Mesenteric fat pad (tissue), 1 donor: ENCODE results near the gene CDK13. TPM values are rescaled to one million over a fixed set of nuclear protein-coding genes. Genes with fewer than 3 reads are reported as not detected.

Experiments
- DNase-seq: peaks from one replicate; pipeline ENCODE4 v3.0.0-alpha.2; 2020; ENCODE audit warnings: low spot score
- total RNA-seq: library from RNA; stranded (reverse); fragmentation: NEBNext Ultra II Directional; extraction: Animal tissue kit (Norgen Biotek cat#: 25700); gene quantifications from one replicate; pipeline ENCODE4 v1.2.1, GENCODE V29; 2021
- donor health status: DM: yes; HTN: yes; CAD: no.

CDK13 gene
- total RNA-seq, 1 donor from 2014 or later: 44.4 TPM

GRCh38 chr7:40008223-40008815 lies 58.3 kb downstream of the CDK13 start:
- DNase-seq: no peak

GRCh38 chr7:40009301-40009700 lies 59.2 kb downstream of the CDK13 start:
- no peak for DNase-seq

DNA sequence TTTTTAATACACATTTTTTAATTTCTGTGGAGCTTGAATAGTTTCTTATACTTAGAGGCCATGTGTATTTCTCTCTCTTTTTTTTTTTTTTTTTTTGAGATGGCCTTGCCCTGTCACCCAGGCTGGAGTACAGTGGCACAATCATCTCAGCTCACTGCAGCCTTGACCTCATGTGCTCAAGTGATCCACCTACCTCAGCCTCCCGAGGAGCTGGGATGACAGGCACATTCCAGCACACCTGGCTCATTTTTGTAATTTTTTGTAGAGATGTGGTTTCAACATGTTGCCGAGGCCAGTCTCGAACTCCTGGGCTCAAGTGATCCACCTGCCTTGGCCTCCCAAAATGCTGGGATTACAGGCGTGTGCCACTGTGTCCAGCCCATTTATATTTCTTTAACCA lies 64.3 kb downstream of the CDK13 start:
- no peak for DNase-seq

DNA sequence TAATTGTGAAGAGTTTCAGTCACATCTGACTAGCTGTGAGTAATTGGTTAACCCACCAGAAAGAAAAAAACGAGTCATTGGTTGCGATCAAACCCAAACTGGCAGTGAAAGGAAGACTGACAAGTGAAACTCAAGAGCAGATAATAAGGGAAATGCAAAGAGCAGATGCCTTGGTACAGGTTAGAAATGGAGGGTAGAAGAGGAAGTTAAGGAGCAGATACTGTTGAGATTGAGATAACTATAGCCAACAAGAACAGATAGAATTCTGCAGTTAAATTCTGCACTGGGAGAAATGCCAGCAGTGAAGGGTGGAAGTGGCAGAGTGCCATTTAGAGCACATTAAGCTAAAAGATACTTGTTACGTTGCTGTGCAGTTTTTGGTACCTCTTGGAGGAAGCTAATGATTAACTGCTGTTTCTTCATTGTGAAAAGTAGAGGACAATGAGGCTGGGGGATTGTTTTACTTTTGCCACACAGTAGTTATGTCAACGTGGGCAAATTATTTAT lies 65.8 kb downstream of the CDK13 start:
- no peak for DNase-seq

GRCh38 chr7:40019558-40019957 lies 69.5 kb downstream of the CDK13 start:
- DNase-seq: no peak

DNA sequence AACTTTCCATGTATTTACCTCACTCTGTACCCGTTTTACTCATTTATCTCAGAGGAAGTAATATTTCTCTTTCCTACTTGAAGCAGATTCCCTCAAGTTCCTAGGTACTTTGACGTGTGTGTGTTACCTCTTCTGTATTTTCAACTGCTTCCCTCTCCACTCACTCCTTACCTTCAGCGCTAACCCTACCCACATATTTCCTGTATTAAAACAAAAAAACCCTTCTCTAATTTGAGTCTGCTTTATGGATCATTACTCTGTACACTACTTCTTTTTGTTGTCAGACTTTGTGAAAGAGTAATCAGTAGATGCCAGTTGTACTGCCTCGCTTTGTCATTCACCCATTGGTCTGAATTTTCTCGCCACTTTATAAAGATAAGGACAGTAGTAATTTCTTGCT lies 74.0 kb downstream of the CDK13 start:
- no peak for DNase-seq

DNA sequence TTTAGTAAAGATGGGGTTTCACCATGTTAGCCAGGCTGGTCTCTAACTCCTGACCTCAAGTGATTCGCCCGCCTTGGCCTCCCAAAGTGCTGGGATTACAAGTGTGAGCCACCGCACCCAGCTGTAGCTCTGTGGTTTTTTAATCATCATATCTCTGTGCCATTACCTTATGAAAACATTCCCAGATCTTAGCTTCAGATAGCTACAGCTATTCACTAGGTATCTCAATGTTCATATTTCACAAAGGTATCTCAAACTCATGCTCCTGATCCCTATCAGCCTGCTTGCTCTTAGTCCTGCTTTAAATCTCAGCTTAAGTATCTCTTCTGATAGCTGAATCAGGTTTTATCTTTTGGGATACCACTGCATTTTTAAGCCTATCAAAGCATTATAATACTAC lies 74.8 kb downstream of the CDK13 start:
- DNase-seq: no peak

DNA sequence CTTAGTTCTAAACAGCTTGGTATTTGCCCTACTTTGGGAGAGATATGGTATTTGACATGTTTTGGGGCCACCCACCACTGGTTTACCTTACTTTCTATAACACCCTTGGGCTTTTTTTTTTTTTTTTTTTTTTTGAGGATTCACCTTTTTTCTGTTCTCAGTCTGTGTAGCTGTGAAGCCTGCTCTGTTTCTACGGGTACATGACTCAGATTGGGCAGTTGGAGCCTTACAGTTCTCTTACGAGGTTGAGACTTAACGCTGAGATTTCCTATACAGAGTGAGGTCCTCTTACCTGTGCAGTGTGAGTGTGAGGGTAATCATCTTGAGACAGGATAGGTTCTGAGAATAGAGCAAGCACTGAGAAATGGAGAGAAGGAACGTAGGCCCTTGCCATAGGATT lies 77.5 kb downstream of the CDK13 start:
- DNase-seq: no peak

- DNase-seq: no peak
Measured at GRCh38 chr7:40033826-40034225, 83.8 kb downstream of the CDK13 start.

GRCh38 chr7:40041456-40041855 lies 91.4 kb downstream of the CDK13 start:
- no peak for DNase-seq

- DNase-seq: no peak
Measured at GRCh38 chr7:40043164-40043563, 93.1 kb downstream of the CDK13 start.

DNA sequence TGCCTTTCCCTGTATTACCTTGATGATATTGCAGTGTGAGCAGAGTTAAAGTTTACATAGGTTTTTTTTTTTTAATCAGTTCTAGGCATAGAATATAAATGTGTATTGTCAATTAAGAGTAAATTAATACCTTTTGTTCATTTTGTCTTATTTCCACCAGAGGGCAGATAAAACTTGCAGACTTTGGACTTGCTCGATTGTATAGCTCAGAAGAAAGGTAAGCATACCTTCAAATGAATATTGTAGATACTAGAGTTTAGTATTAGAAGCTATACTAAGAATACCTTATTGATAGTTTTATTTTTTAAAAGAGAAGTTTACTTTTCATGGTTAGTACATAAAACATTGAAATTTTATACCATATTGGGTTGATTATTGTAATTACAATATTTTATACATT lies 97.6 kb downstream of the CDK13 start:
- no peak for DNase-seq

DNA sequence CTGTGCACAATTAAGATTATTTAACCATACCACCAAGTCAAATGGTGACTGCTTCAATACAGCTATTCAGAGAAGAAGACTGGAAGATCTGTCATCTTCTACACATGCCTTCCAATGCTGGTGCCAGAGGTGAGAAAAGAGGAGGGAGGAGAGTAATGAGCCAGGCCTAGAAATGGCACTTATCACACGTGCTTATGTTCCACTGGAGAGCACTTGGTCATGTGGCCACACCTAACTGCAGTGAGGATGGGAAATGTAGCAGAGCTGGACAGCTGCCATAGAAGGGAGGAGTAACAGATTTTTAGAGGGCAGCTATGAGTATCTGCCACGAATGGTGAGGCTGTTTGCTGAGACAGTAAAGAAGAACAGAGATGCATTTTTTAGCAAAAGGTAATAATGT lies 107.2 kb downstream of the CDK13 start:
- DNase-seq: no peak

DNA sequence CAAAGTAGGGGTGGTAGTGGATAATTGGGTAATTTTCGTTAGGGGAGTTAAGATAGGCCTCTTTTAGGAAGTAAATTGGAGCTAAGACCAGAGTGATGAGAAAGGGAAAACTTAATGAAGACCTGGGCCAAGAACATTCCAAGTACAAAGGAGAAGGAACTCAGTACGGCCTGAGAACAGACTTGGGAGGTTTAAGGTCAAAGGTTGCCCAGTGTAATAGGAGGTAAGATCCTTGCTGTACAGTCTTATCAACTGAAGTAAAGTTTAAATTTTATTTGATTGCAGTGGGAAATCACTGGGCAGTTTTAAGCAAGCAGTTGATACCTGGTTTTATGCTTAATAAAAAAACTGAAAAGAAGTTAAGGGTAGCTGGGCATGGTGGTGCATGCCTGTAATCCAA lies 108.0 kb downstream of the CDK13 start:
- DNase-seq: no peak

GRCh38 chr7:40058636-40059035 lies 108.6 kb downstream of the CDK13 start:
- no peak for DNase-seq

- no peak for DNase-seq
Measured at GRCh38 chr7:40059057-40059456, 109.0 kb downstream of the CDK13 start.

DNA sequence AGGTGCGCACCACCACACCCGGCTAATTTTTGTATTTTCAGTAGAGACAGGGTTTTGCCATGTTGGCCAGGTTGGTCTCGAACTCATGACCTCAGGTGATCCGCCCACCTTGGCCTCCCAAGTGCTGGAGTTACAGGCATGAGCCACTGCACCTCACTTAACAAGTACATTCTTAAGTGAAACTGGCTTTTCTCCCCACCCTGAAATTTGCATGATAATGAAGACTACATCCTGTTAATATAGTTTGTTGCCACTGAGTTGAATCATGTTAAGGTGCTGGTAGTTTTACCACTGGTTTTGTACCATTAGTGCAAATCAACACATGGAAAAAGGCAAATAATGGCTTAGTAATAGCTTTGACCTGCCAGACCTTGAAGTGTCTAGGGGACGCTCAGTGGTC lies 122.2 kb downstream of the CDK13 start:
- no peak for DNase-seq

DNA sequence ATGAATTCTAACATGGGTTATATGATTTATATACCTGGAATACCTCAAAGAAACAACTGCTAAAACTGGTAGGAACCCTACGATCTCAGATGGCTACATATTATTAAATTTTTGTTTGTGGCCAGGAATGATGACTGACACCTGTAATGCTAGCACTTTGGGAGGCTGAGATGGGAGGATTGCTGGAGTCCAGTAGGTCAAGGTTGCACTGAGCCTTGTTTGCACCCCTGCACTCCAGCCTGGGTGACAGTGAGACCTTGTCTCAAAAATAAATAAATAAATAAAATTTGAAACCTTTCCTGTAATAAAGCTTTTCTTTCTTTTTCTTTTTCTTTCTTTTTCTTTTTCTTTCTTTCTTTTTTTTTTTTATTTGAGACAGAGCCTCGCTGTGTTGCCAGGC lies 123.2 kb downstream of the CDK13 start:
- DNase-seq: no peak

DNA sequence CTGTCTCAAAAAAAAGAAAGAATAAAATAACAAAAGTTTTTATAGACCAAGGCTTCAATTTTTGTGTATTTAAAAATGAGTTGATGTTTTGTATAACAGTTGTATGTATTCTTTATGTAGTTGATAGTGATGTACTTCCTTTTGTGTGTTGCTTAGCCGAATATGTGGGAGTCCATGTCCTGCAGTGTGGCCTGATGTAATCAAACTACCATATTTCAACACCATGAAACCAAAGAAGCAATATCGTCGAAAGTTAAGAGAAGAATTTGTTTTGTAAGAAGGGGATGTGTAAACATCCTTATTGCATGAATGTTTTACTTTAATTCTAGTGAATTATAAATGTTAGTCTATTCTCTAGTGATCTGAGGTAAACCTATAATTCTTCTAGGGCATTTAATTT lies 127.8 kb downstream of the CDK13 start:
- DNase-seq: no peak

GRCh38 chr7:40092182-40092581 lies 142.1 kb downstream of the CDK13 start:
- no peak for DNase-seq

DNA sequence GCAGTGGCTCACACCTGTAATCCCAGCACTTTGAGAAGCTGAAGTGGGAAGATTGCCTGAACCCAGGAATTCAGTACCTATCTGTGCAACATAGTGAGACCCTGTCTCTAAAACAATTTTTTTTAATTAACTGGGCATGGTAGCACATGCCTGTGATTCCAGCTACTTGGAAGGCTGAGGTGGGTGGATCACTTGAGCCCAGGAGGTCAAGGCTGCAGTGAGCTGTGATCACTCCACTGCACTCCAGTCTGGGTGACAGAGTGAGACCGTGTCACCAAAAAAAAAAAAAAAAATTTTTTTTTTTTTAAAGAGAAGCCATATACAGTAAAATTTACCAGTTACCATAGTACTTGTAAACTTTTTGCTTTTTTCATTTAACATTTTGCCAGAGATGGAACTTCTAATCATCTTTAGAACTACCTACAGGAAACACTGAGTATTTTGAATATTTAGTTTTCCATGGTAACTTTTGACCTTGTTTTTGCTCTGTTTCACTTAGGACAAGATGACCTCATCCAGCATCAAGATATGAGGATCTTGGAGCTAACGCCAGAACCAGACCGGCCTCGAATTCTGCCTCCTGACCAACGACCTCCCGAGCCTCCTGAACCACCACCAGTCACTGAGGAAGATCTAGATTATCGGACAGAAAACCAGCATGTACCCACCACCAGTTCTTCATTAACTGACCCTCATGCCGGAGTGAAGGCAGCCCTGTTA lies 143.7 kb downstream of the CDK13 start:
- DNase-seq: no peak

DNA sequence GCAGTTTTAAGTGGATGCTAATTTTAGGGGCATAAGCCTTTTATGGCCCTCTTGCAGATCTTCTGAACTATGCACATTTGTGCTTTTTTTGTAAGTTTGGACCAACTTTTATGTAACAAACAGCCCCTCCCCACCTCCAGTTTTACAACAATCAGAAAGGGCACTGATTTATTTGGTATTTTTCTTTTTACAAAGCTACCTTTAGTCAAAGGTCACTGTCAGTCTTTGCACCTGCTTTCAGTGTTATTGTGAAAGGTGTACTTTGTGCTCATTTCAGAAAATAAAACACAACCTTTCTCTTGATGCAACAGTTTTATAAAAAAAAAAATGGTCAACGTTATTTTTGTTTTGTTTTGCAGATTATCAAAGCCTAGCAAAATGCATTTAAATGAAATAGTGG lies 145.2 kb downstream of the CDK13 start:
- DNase-seq: no peak

DNA sequence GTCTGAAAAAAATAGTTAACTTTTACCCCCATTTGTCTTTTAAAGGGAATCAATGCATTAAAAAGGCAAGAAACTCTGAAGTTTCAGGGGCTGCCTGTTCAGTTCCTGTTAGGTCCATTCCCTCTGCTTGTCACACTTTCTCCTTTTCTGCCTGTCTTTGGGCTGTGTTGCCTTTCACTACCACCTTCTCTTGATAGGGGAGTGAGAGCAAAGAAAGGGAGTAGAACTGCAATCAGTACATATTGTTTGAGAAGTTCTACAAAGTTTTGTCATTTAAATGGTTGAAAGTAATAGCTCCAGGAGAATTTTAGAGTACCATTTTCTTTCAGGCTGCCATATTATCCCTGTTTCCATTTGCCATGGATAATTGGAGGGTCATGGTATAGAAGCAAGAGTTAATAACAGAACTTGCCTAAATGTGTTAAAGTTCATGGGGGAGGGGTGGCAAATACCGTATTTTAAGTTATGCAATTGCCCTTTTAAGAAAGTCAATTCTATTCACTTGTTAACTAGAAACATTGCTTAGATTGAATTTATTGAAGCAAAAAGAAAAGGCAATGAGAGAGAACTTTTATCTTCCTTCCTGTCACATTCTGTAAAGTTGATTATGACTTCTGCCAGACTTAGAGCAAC lies 145.8 kb downstream of the CDK13 start:
- DNase-seq: no peak
